Common myeloid progenitor, CD34-positive (primary cell): ENCODE measurements around the gene EYA4.
A peak's percentile ranks its signal among the peaks of the same experiment; 100 is the strongest.

Experiments used
- CTCF ChIA-PET: fragments of 350-600 bp; sonication (Branson Sonifier 250); formaldehyde crosslinking; loops from one replicate; lab custom pipeline; 2021; ENCODE audit warnings: antibody characterized with exemption; lab: Charles Lee
- POLR2A ChIA-PET: fragments of 350-600 bp; sonication (Branson Sonifier 250); formaldehyde crosslinking; loops from one replicate; lab custom pipeline; 2021; ENCODE audit warnings: antibody characterized with exemption; lab: Charles Lee
- DNase-seq, 3 donors: peaks; one replicate each; pipeline versions ENCODE4 v3.0.0 to v3.0.0-alpha.2; 2013
- H3K27ac ChIP-seq, 2 experiments: 1 replicate in 1 of 2; 2 replicates in 1 of 2; pipeline ENCODE4 v1.7.0; 2013; ENCODE audit warnings: inconsistent platforms in 2 of 2, low read length in 2 of 2, mild to moderate bottlenecking in 2 of 2, low read depth in 1 of 2, moderate library complexity in 1 of 2; ENCODE audit not compliant: severe bottlenecking in 2 of 2, insufficient read depth in 1 of 2, poor library complexity in 1 of 2
- H3K27me3 ChIP-seq, 5 experiments: replicated peaks in 2 of 5; 1 replicate in 3 of 5; 2 replicates in 2 of 5; pipeline versions ENCODE4 v1.6.1 to v1.7.0; 2013; ENCODE audit warnings: low read length in 4 of 5, mild to moderate bottlenecking in 2 of 5, moderate library complexity in 2 of 5, inconsistent platforms in 1 of 5; ENCODE audit not compliant: insufficient read depth in 5 of 5, control insufficient read depth in 4 of 5
- H3K36me3 ChIP-seq, 4 experiments: 1 replicate in 2 of 4; 2 replicates in 2 of 4; pipeline versions ENCODE4 v1.6.1 to v1.7.0; 2013; ENCODE audit warnings: low read length in 3 of 4, control low read depth in 1 of 4, mild to moderate bottlenecking in 1 of 4; ENCODE audit not compliant: control insufficient read depth in 4 of 4, insufficient read depth in 4 of 4
- H3K4me1 ChIP-seq, 4 experiments: 1 replicate in 3 of 4; 2 replicates in 1 of 4; pipeline versions ENCODE4 v1.6.1 to v1.7.1; 2013; ENCODE audit warnings: low read length in 3 of 4, mild to moderate bottlenecking in 3 of 4, control low read depth in 1 of 4, inconsistent platforms in 1 of 4, moderate library complexity in 1 of 4; ENCODE audit not compliant: control insufficient read depth in 4 of 4, insufficient read depth in 4 of 4; ENCODE audit errors: control extremely low read depth in 1 of 4
- H3K4me3 ChIP-seq, 7 experiments: 1 replicate in 4 of 7; 2 replicates in 3 of 7; pipeline versions ENCODE4 v1.5.1 to v1.7.0; 2013; ENCODE audit warnings: mild to moderate bottlenecking in 7 of 7, low read length in 6 of 7, moderate library complexity in 6 of 7, inconsistent platforms in 2 of 7, low read depth in 2 of 7, control low read depth in 1 of 7; ENCODE audit not compliant: insufficient read depth in 4 of 7, control insufficient read depth in 1 of 7; ENCODE audit errors: extremely low read depth in 1 of 7
- H3K9me3 ChIP-seq, 5 experiments: 1 replicate in 4 of 5; 2 replicates in 1 of 5; pipeline versions ENCODE4 v1.6.1 to v1.7.1; 2013; ENCODE audit warnings: low read length in 4 of 5, mild to moderate bottlenecking in 2 of 5, inconsistent platforms in 1 of 5, low read depth in 1 of 5, moderate library complexity in 1 of 5; ENCODE audit not compliant: control insufficient read depth in 4 of 5, insufficient read depth in 2 of 5; ENCODE audit errors: control extremely low read depth in 1 of 5
- WGBS: methylation state at CpG from one replicate; pipeline ENCODE4 v1.1.5; 2013; ENCODE audit not compliant: insufficient coverage; 5-methylcytosine and 5-hydroxymethylcytosine counted together

EYA4 gene

DNA sequence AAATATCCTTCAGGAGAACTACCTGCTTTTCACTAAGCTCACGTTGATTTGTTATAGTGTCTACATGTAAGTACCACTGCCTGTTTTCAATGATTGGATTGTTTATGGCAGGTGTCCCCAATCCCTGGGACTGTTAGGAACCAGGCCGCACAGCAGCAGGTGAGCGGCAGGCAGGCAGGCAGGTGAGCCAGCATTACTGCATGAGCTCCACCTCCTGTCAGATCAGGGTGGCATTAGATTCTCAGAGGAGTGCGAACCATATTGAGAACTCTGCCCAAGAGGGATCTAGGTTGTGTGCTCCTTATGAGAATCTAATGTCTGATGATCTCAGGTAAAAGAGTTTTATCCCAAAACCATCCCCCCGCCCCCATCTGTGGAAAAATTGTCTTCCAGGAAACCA, 303.3 kb downstream of the EYA4 start:
- peaks cover 0 to 13% (median 0%) of the 10 kb centered on the region in 5 experiments for H3K27me3 ChIP-seq
- POLR2A ChIA-PET = no interaction called here
- no peaks in the 10 kb centered on the region for H3K36me3 ChIP-seq
- CTCF ChIA-PET = interaction anchor here (0.9 to 1.2 kb wide), 2 partner anchors 8 to 12 kb away, joined by 3 read pairs; no protein-coding TSS in a partner anchor
- H3K27ac ChIP-seq = no peak overlapping the region
- no peaks in the 10 kb centered on the region for H3K4me1 ChIP-seq
- H3K9me3 ChIP-seq = no peaks in the 10 kb centered on the region
- 96% methylated on average over 3 of the region's 5 CpGs for WGBS
- no peak overlapping the region for H3K4me3 ChIP-seq
- DNase-seq = no peak

- Histone ChIP-seq H3K4me3 (no peak overlapping the region), H3K9me3 (no peaks in the 10 kb centered on the region), H3K36me3 (no peaks in the 10 kb centered on the region), H3K27me3 (peaks cover 0 to 14% (median 0%) of the 10 kb centered on the region in 5 experiments), H3K27ac (no peak overlapping the region), H3K4me1 (no peaks in the 10 kb centered on the region)
- POLR2A ChIA-PET = no interaction called here
- CTCF ChIA-PET = no interaction called here
- no peak for DNase-seq
- WGBS = 100% methylated on average over 1 of the region's 4 CpGs
Measured at GRCh38 chr6:133546098-133546497, 304.9 kb downstream of the EYA4 start.

GRCh38 chr6:133547136-133547535, 306.0 kb downstream of the EYA4 start:
- Histone ChIP-seq H3K27ac (no peak overlapping the region), H3K4me3 (no peak overlapping the region), H3K9me3 (no peaks in the 10 kb centered on the region), H3K4me1 (no peaks in the 10 kb centered on the region), H3K36me3 (no peaks in the 10 kb centered on the region), H3K27me3 (peaks cover 0 to 11% (median 0%) of the 10 kb centered on the region in 5 experiments)
- ChIA-PET CTCF (interaction anchor here (1.3 kb wide), 1 partner anchor 15 kb away, joined by 4 read pairs; no protein-coding TSS in a partner anchor), POLR2A (no interaction called here)
- peak in 2 of 3 donors; percentile 12 for DNase-seq
- WGBS = 86% methylated on average over 1 of the region's 1 CpG

DNA sequence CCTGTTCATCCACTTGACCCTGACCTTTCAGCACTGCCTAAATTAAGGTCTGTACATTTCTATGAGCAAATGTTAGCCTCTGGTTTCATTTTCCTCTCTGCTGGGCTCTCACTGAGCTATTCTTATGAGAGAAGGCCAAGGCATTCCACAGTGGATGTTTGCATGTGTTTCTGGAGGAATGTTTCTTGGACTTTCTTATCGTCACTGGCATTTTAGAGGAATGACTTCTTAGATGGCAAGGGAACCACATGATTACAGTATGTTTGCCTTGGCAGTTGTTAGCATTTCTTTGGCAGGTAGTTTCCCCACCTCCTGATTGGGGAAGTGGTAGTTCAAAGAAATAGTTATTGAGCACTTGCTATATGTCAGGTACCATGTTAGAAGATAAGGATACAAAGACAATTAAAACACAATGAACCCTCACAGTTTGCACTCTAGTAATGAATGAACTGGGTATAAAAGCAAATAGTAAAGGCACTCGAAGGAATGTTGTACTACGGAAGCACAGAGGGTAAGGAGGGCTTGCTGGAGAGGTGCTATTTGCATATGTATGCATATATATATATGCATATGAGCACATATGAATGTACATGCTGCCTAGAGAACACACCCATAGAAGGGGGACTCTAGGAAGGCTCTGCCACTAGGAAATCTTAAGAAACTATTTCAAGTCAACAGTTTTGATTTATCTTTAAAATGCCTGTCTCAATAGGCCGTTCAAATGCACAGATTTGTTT, 307.4 kb downstream of the EYA4 start:
- no peak for DNase-seq
- H3K27me3 ChIP-seq = peaks cover 0 to 5% (median 0%) of the 10 kb centered on the region in 5 experiments
- no peaks in the 10 kb centered on the region for H3K36me3 ChIP-seq
- H3K4me1 ChIP-seq = no peaks in the 10 kb centered on the region
- 100% methylated on average over 1 of the region's 4 CpGs for WGBS
- H3K27ac ChIP-seq = no peak overlapping the region
- ChIA-PET POLR2A (no interaction called here), CTCF (interaction anchor here (1.3 kb wide), 1 partner anchor 16 kb away, joined by 4 read pairs; no protein-coding TSS in a partner anchor)
- H3K4me3 ChIP-seq = no peak overlapping the region
- H3K9me3 ChIP-seq = no peaks in the 10 kb centered on the region

DNA sequence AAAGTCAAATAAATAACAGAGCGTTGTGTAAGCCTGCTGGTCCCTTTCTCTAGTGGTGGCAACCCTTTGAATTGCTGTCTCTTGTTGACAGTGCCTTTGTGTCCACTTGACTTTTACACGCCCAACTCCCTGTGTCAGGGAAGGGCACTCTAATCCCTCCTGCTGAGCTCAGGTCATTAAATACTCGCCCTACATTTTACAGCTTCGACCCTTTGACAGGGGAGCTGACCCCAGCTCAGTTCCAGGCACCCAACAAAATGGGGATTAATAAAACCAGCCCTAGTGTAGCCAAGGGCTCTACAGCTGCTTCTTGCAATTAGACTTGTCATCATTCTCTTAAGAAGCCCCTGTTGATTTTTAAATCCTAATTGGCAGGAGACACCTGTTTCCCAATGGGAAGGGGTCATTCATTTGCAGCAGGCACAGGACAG, 308.2 kb downstream of the EYA4 start:
- DNase-seq = no peak
- ChIA-PET POLR2A (no interaction called here), CTCF (no interaction called here)
- 76% methylated on average over 4 of the region's 4 CpGs for WGBS
- H3K9me3 ChIP-seq = no peaks in the 10 kb centered on the region
- no peak overlapping the region for H3K4me3 ChIP-seq
- no peaks in the 10 kb centered on the region for H3K4me1 ChIP-seq
- H3K36me3 ChIP-seq = no peaks in the 10 kb centered on the region
- H3K27me3 ChIP-seq = peaks cover 0 to 5% (median 0%) of the 10 kb centered on the region in 5 experiments
- H3K27ac ChIP-seq = no peak overlapping the region

DNA sequence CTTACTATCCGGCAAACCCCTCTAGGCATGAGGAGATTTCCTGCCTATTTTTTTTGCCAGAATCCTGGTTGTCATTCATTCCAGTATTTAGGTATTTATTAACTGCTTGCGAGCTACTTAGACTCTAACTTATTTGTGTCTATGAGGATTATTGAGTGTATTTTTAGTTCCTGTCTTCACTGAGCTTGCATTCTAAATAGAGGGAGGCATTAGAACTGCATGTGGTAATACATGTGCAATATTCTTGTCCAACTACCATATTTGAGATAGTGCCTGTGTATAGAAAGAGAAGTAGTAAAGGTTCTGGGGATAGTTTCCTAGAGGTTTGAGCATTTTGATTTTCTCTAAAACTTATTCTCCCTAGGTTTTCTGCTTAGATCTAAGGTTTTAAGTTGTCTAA, 308.9 kb downstream of the EYA4 start:
- ChIA-PET POLR2A (no interaction called here), CTCF (no interaction called here)
- 92% methylated on average over 2 of the region's 2 CpGs for WGBS

DNA sequence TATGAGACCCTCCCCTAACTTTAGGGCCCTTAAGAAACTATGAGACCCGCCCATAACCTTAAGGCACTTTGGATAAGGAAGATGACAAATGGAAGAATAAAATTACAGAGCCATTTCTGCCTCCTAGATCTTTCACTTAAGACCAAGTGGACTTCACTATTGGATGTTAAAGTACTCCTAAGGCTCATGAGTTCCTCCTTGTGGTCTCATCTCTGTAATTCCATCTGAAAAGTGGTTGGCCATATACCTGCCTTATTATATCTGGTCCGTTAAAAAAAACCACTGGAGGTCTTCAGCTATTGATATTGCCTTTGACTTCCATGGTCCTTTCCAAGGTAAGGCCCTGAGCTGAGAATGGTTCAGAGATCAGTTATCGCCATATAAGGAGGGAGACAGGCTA, 310.3 kb downstream of the EYA4 start:
- peaks cover 0 to 5% (median 0%) of the 10 kb centered on the region in 5 experiments for H3K27me3 ChIP-seq
- no peak overlapping the region for H3K27ac ChIP-seq
- no peak for DNase-seq
- ChIA-PET POLR2A (no interaction called here), CTCF (interaction anchor here (0.9 to 1.4 kb wide), 4 partner anchors 12 to 768 kb away, joined by 3 to 5 read pairs (median 4); no protein-coding TSS in a partner anchor)
- H3K9me3 ChIP-seq = no peaks in the 10 kb centered on the region
- H3K4me3 ChIP-seq = no peak overlapping the region
- no peaks in the 10 kb centered on the region for H3K36me3 ChIP-seq
- 92% methylated on average over 2 of the region's 3 CpGs for WGBS
- H3K4me1 ChIP-seq = no peaks in the 10 kb centered on the region

More for the DNA sequence above, 308.9 kb downstream of the EYA4 start:
- H3K9me3 ChIP-seq = no peaks in the 10 kb centered on the region
- no peak overlapping the region for H3K27ac ChIP-seq
- DNase-seq = no peak
- no peak overlapping the region for H3K4me3 ChIP-seq
- peaks cover 0 to 5% (median 0%) of the 10 kb centered on the region in 5 experiments for H3K27me3 ChIP-seq
- H3K36me3 ChIP-seq = no peaks in the 10 kb centered on the region
- no peaks in the 10 kb centered on the region for H3K4me1 ChIP-seq
